ENCODE data around the gene PHF12.

DNA sequence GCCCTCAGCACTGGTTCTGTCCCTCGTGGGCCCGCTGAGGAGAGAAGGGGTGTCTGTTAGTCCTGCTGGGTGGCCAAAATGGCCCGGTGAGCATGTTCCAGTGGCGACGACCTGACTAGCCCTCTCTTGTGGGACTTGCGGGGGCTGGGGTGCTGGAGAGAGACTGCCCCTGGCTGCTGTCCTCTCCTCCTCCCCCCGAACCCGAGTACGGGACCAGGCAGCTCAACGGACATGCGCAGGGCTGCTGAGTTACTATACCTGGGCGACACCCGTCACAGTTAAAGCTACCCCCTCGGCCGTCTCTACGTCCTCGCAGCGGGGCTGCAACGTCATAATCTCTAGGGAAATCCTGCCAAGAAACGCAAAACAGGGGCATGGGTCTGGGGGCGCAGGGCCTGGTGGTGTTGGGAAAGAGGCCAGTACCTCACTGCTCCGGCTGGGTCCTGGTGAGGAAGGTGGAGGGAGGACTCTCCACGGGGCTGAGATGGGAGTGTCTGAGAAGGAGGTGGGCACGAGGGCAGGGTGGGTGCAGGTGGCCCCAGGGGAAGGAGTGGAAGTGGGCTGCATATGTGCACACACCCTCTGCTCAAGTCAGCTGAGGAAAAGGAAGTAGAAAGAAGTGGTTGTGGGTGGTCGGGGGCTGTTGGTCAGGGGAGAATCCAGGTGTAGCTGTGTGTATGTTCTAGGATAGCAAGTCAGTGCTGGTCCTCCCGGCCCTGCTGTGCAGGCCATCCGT lies 67.2 kb downstream of the PHF12 start:
- TF ChIP-seq, protein P1, sequence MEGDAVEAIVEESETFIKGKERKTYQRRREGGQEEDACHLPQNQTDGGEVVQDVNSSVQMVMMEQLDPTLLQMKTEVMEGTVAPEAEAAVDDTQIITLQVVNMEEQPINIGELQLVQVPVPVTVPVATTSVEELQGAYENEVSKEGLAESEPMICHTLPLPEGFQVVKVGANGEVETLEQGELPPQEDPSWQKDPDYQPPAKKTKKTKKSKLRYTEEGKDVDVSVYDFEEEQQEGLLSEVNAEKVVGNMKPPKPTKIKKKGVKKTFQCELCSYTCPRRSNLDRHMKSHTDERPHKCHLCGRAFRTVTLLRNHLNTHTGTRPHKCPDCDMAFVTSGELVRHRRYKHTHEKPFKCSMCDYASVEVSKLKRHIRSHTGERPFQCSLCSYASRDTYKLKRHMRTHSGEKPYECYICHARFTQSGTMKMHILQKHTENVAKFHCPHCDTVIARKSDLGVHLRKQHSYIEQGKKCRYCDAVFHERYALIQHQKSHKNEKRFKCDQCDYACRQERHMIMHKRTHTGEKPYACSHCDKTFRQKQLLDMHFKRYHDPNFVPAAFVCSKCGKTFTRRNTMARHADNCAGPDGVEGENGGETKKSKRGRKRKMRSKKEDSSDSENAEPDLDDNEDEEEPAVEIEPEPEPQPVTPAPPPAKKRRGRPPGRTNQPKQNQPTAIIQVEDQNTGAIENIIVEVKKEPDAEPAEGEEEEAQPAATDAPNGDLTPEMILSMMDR (IDR thresholded peaks at IDR 0.05): no peak
- no peak for TF ChIP-seq POLR2A (IDR thresholded peaks at IDR 0.05; ENCODE audit: low read depth)
- TF ChIP-seq POLR2AphosphoS5 (IDR thresholded peaks at IDR 0.05): no peak
